ENCODE results near the gene ZNF775.

The ZNF775 gene

GRCh38 chr7:150378853-150379440, at the start of gene ZNF775:
Gene ZNF775 (plus strand): TSS chr7:150379330. CDS start chr7:150388471, 9,141 bp downstream.
- DNase-seq = peak; percentile 96 to 97

GRCh38 chr7:150329331-150330120, 49.6 kb upstream of the ZNF775 start:
- DNase-seq = no peak

- DNase-seq = no peak
Observed at GRCh38 chr7:150330211-150330885, 48.8 kb upstream of the ZNF775 start.

GRCh38 chr7:150332852-150333635, 46.1 kb upstream of the ZNF775 start:
- DNase-seq = no peak

DNA sequence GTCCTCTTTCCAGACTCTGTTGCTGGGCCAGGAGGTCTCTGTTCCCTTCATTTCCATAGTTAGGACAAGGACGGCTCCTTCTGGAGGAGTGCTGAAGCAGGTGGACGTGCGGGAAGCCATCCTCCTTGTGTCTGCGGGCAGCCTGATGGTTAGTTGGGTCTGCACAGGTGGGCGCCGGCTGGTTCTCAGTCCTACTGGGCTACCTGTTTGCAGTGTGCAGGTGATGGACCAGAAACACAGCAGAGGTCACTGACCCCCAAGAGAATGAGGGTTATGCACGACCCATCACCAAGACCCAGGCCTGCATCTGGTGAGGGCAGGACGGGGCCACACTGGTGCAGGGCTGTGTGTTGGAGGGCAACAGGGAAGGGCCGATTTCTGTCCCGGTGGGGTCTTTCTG, 45.5 kb upstream of the ZNF775 start:
- no peak for DNase-seq

GRCh38 chr7:150334108-150334507, 45.0 kb upstream of the ZNF775 start:
- DNase-seq = no peak

DNA sequence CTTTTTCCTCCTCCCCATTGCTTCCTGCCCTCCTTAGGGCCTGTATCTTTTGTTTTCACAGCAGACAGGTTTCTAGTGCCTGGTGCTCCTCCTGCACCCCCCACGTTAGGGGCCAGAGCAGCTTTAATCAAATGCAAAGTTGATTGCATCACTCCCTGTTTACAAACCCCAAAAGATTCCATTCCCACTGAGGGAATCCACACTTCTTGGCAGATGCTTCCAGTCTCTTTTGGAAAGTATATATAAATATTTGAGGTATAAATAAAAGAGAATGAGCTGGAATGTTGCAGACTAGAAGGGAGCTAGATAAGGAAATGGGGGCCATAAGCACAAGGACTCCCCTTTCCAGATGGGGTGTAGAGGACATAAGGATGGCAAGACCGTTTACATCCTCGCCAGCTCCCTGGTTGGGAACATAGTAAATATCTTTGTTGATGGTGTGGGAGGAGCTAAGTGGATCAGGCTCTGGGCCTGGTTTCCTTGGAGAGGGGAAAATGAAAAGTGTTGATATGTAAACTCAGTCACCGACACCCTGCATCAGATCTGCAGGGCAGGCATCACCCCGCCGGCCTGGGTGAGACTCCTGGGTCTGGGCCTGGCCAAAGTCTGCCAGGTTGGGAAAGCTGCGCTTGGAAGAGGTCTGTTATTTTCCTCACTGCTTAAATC, 43.9 kb upstream of the ZNF775 start:
- DNase-seq = no peak

DNA sequence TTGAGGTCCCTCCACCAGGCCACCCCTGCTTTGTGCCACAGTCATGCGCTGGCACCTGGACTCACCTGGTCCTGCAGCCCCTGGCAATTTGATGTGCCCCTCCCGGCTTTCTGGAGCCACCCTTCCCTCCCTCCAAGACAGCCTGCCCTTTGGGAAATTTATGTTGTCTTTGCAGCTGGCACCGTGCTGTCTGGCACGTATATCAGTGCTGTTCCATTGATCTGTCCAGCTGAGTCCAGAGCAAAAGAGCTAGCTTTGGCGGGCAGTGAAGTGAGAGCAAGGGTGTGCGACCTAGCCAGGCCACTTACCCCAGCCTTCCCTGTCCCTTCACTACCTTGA, 43.4 kb upstream of the ZNF775 start:
- no peak for DNase-seq

GRCh38 chr7:150336746-150337145, 42.4 kb upstream of the ZNF775 start:
- no peak for DNase-seq

DNA sequence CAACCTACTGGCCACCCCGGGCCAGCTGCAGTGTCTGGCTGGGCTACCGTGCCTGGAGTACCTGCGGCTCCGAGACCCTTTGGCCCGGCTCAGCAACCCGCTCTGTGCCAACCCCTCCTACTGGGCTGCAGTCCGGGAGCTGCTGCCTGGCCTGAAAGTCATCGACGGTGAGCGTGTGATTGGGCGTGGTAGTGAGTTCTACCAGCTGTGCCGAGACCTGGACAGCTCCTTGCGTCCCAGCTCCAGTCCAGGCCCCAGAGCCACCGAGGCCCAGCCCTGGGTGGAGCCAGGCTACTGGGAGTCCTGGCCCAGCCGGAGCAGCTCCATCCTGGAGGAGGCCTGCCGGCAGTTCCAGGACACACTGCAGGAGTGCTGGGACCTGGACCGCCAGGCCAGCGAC, 42.0 kb upstream of the ZNF775 start:
- DNase-seq = no peak

DNA sequence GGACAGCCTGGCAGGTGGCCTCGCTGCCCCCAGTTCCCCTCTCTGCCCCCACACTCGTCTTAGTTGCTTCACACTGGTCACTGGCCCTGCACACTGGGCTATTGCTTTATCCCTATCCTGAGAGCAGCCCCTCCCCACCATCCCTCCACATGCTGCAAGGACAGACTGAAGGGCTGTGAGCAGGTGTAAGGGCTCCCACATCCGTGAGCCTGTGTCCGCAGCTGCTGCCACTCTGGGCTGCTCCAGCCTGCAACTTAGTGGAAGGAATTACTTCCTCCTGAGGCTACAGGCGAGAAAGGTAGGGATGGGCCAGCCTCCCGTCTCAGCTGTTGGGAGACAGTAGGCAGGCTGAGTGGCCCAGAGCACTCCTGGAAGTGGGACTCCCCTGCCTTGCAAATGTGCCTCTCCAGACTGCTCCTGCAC, 41.5 kb upstream of the ZNF775 start:
- no peak for DNase-seq

DNA sequence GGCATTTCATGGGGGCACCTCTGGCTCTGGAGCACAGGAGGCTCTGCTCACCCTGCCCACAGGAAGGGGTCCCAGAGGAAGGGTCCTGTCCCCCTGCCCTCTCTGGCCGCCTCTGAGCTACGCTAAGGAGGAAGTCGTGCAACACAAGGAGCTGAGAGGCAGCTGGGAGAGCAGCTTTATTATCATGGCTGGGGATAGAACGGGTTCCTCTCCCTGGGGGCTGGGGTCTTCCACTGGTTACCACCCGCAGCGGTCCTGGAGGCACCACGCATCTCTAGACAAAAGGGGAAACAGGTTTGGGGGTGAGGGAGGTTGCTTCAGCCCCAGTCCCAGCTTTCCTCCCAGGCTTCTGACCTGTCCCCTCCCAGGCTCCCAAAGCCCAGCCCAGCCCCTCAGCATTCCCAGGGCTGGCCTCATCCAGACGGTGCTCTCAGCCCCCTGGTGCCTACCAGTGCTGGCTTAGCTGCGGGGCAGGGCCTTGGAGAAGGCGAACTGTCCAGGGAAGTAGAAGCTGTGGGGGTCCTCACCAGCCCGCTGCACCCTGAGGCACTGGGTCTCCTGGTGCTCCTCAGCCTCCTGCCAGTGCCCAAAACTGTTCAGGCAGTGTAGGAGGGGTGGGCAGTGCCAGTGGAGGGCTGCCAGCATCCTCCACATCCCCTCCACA, 40.8 kb upstream of the ZNF775 start:
- no peak for DNase-seq

DNA sequence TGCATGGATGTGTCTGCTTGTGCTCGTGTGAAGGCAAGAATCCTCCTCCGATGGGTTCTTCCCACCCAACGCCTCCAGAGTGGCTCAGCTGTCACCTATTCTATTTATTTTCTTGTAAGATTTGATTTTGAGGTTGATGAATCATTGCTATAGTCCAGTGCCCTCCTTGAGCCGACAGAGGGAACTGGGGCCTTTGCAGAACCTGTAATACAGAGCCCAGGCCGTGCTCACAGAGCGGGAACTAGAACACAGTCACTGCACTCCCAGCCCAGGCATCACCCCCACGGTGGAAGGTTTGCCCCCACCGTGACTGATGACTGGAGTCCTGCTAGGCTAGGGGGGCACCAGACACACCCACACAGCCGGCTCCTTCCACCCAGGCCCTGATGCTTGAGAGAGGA, 39.7 kb upstream of the ZNF775 start:
- DNase-seq = no peak

- DNase-seq = no peak
Observed at GRCh38 chr7:150340024-150340749, 38.9 kb upstream of the ZNF775 start.

GRCh38 chr7:150340875-150341262, 38.3 kb upstream of the ZNF775 start:
- no peak for DNase-seq

- no peak for DNase-seq
Observed at GRCh38 chr7:150341263-150342120, 37.6 kb upstream of the ZNF775 start, which contains the start of gene RARRES2. Gene RARRES2 (minus strand): TSS chr7:150341629. CDS start chr7:150340609, 1,020 bp downstream.

- no peak for DNase-seq
Observed at GRCh38 chr7:150342121-150342408, 37.1 kb upstream of the ZNF775 start.

- no peak for DNase-seq
Observed at GRCh38 chr7:150343225-150343624, 35.9 kb upstream of the ZNF775 start.

GRCh38 chr7:150344299-150344698, 34.8 kb upstream of the ZNF775 start:
- no peak for DNase-seq

GRCh38 chr7:150345012-150345411, 34.1 kb upstream of the ZNF775 start:
- DNase-seq = no peak

DNA sequence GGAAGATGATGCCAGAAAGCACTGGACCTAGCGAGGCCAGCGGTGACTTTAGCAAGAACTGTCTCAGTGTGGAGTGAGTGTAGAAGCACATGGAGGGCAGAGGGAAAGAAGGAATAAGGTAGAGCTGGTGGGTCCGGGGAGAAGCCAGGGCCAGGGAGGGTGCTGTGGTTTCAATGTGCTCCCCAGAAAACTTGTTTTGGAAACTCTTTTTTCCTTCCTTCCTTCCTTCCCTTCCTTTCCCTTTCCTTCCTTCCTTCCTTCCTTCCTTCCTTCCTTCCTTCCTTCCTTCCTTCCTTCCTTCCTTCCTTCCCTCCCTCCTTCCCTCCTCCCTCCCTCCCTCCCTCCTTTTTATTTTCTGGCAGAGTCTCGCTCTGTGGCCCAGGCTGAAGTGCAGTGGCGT, 32.2 kb upstream of the ZNF775 start:
- DNase-seq = no peak

Measured in inflammatory macrophage treated with lipopolysaccharide for 1 hour (primary cell).